NCI-H146 treated with DMSO at 0.1 percent for 48 hours (cell line): ENCODE measurements around the gene FOXG1.

Experiments used
- DNase-seq: peaks from one replicate; lab custom pipeline; 2025; ENCODE audit not compliant: unreplicated experiment; lab: John Stamatoyannopoulos, UW

FOXG1 gene

DNA sequence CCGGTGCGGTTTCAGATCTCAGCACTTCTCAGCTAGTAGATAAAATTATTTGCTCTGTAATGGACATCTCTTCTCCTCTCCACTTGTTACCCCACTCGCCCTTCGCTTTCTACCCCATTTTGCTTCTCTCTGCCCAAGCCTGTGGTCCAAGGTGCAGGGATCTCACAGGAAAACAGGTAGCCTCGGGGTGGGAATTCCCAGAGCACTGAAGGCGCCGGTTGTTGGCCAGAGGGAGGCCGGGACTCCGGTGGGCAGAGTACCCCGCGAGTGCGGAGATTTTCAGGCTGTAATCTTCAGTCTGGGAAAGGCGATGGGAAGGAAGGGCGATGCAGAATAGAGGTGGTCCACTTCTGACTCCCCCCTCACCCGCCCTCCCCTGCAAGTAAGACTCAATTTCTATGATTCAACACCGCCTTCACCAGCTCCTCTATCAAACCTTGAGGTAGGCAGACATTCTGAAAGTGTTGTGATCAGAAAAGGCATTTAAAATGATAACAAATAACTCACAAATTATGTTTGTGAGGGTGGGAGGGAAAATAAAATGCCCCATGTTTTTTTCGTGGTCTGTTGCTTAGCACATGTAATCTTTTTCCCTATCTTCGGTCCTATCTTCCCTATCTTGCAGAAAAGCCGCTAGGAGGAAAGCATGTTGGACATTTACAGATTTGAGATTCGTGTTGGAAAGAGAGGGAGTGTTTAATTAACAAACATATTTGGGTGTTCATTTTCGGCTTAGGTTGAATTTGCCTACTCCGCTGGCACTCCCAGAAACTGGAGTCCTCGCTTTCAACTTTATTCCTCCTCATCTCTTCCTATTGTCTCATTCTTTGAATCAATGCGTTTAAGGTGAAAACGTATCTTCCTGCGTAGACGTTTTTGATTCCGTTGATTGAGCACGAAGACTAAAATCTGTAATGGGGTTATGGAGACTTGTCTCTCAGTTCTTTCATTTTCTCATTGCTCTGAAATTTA lies 8.5 kb downstream of the FOXG1 start:
- no peak for DNase-seq

DNA sequence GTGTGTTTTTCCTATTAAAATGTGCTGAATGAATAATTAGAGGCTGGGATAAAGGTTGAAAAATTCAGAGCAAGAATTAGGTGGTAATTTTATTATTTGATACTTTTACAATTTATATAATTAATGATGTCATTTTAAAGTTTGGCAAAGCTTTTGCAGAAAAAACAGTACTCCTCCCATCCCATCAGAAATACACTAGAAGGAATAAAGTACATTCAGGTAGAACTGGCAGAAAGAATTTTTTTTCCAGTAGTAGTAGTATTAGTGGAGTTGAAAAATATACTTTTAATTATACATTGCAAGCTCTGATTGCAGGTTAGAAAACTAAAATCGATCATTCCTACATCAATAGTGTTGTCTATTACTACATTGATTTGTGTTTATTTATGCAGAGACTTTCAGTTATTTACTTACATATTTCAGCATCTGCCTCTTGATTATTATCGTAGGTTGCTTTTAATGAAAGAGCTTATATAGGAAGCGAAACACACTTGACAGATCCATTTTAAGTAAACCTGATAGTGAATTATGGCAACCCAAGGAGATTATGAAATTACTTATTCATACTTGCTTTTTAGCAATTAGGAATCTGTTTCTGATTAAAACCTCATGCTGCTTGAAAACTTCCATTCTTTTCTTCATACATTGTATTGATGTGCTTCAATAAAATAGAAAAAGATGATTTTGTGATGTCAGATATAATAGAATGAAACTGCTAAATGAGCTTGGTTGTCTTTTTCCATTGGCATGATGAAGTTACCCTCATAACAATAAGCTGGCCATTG lies 10.1 kb downstream of the FOXG1 start:
- DNase-seq: no peak

GRCh38 chr14:28777471-28778137 lies 11.0 kb downstream of the FOXG1 start:
- no peak for DNase-seq

DNA sequence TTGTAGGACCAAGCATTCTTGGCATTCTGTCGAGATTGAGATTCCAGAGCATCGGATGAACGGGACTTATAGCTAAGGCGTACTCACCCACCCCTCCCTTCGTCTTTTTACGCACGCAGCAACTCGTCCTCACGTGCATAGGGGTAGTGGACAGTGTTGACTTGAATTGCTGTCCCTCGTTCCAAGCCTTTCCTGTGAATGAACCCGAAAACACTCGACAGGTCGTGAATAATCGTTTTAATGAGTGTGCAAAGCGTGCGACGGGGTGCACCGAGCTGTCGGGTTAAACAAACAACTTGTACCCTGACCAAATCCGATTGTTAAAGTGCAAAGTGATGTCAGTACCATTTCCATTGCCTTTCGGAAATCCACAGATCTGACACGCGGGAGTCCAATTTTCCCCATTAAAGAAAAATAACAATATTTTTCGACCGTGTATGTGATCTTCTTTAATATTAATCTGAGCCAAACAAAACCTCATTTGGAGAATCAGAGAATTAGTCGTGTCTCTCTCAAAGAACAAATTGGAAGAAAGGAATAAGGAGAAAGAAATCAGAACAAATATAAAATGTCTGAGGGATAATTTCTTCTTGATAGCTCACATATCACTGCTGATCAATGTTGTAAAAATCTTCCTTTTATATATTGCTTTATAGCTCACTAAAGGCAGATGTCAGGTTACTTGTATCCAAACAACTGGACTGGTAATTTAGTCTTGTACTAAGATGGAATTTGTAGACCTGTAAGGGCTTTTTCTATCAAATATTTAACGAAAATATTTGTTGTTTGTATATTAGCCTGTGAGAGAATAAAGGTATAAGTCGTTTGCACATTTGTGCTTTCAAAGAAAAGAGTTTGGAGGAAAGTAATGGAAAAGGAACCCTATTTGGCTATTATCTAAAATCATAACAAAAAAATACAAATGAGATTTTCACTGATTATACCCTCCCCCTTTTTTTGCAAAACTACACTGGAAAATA lies 11.8 kb downstream of the FOXG1 start:
- DNase-seq: no peak

- no peak for DNase-seq
Measured at GRCh38 chr14:28779456-28779855, 12.9 kb downstream of the FOXG1 start.

DNA sequence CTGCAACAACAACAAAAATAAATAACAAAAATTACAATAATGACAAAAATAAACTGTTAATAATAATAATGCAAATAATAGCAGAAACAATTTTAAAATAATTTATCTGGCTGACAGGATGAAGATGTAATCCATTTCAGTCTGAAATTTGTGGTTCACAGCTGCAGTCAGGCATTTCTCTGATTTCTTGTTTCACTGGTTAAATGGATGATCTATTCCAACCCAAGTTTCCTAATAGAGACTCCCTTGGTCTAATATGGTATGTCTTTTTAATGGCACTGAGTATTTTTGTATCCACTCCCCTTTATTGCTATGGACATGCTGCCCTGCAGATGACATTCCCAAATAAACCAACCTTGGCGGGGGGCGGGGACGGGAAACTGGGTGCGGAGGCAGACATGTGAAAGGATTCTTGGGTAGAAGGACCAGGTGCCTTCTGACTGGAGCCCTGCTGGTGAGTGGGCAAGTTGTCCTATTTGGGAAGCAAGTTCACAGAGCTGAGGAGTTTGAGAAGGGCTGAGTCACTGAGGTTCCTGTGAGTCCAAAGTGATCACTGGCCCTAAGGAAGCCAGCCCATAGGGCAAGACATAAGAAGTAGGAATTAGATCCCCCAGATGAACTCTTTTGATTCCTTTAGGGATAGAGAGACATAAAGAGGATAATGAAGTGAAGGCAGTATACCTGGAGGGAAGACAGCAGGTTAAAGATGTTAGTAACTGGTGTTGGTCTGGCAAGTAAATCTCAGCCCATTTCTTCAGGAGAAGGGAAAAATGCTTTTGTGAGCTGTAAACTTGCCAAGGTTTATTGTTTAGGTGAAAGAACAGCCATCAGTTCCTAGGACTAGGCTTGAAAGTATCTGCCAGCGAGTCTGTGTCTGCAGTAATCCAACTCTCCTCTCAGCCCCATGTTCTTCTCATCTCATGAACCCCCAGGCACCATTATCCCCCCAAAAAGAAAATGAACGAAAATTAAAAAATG lies 14.5 kb downstream of the FOXG1 start:
- no peak for DNase-seq

DNA sequence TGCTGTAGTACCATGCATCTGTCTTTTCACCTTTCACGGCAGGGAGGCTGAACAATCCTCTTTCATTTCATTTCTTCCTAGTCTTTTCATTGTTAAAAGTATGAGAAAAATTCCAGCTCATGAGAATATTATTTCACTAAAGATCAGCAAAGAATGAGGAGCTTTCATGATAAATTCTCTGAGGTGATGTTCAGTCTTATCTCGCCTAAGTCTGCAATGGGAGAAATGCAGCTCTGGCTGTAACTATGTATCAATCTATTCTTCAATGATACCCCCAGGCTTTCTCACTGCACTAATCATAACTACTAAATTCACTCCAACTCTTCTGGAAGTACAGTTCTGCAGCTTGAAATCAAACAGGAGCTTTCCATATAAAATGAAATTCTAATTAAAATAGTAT lies 15.7 kb downstream of the FOXG1 start:
- peak; percentile 19 for DNase-seq

- DNase-seq: no peak
Measured at GRCh38 chr14:28783664-28784063, 17.1 kb downstream of the FOXG1 start.

- no peak for DNase-seq
Measured at GRCh38 chr14:28784096-28785048, 17.8 kb downstream of the FOXG1 start.

- DNase-seq: no peak
Measured at GRCh38 chr14:28785096-28785952, 18.7 kb downstream of the FOXG1 start.

DNA sequence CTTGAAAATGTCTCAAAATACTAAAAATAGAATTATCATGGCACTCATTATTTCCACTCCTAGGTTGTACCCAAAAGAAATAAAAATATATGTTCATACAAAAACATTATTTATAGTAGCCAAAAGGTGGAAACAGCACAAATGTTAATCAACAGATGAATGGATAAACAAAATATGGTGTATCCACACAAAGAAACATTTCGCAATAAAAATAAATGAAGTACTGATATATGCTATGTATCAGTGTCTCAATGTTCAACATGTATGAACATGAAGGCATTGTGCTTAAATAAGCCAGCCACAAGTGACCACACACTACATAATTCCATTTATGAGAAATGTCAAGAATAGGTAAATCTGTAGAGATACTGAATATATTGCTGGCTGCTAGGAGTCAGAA lies 40.9 kb downstream of the FOXG1 start:
- no peak for DNase-seq

GRCh38 chr14:28813810-28814209 lies 47.2 kb downstream of the FOXG1 start:
- no peak for DNase-seq
